NCI-H510A (cell line): ENCODE results near the gene ZNF3.

ENCODE experiments used
- DNase-seq: peaks from one replicate; lab custom pipeline; 2025; lab: John Stamatoyannopoulos, UW

The ZNF3 gene

GRCh38 chr7:100053215-100053614, 28.3 kb downstream of the ZNF3 start:
- DNase-seq, result peak; percentile 29

- DNase-seq, result no peak
These were observed 29.9 kb downstream of the ZNF3 start for GRCh38 chr7:100051611-100052010.

GRCh38 chr7:100049441-100050291, 31.9 kb downstream of the ZNF3 start, which contains the start of gene ZSCAN21:
Gene ZSCAN21, plus strand, starts transcription at chr7:100049774. Its CDS starts 7,233 bp downstream, at chr7:100057007.
- DNase-seq, result peak; percentile 38

- DNase-seq, result no peak
These were observed 32.8 kb downstream of the ZNF3 start for GRCh38 chr7:100048680-100049079.

GRCh38 chr7:100044718-100045117, 36.8 kb downstream of the ZNF3 start:
- DNase-seq, result no peak

- DNase-seq, result no peak
These were observed 40.9 kb downstream of the ZNF3 start for GRCh38 chr7:100040575-100040974.

- no peak for DNase-seq
These were observed 43.2 kb downstream of the ZNF3 start for GRCh38 chr7:100038326-100038725.

- DNase-seq, result no peak
These were observed 45.6 kb downstream of the ZNF3 start for GRCh38 chr7:100035876-100036275.

- DNase-seq, result no peak
These were observed 46.5 kb downstream of the ZNF3 start for GRCh38 chr7:100034871-100035510.

- DNase-seq, result no peak
These were observed 48.0 kb downstream of the ZNF3 start for GRCh38 chr7:100033526-100033925.

GRCh38 chr7:100029596-100029995, 51.9 kb downstream of the ZNF3 start:
- no peak for DNase-seq

GRCh38 chr7:100027197-100027596, 54.3 kb downstream of the ZNF3 start:
- DNase-seq, result no peak

GRCh38 chr7:100024020-100024619, 57.4 kb downstream of the ZNF3 start:
- no peak for DNase-seq

- no peak for DNase-seq
These were observed 58.0 kb downstream of the ZNF3 start for GRCh38 chr7:100023526-100023925.

GRCh38 chr7:100022621-100023020, 58.9 kb downstream of the ZNF3 start:
- no peak for DNase-seq

GRCh38 chr7:100021297-100021696, 60.2 kb downstream of the ZNF3 start:
- no peak for DNase-seq
